Measurements from ENCODE around the gene CCDC6. TPM values are rescaled to one million over a fixed set of nuclear protein-coding genes. Genes with fewer than 3 reads are reported as not detected.

CCDC6 gene
- total and polyA plus RNA-seq, 2 of the 4 experiments (the other 2 are of a cell fraction): 21.8 to 30.8 TPM

- H2BK15ac ChIP-seq (ENCODE audit: low read depth, low read length): no peak overlapping the region
- H3K4me3 ChIP-seq (ENCODE audit: insufficient read depth, low read depth, low read length): no peak overlapping the region
- 0 out of 2 replicates have a peak, but pooled peaks cover 3% of the 10 kb centered on the region for H3K9me3 ChIP-seq (ENCODE audit: control insufficient read depth, insufficient read depth, low read length)
- no peaks in the 10 kb centered on the region for H3K36me3 ChIP-seq (ENCODE audit: control insufficient read depth, insufficient read depth, low read length)
- no CpG with 5 or more reads among the region's 1 CpG for WGBS, 2 experiments (ENCODE audit: extremely low coverage in 2 of 2, insufficient read length in 1 of 2)
- H3K27me3 ChIP-seq (ENCODE audit: control insufficient read depth, insufficient read depth, low read length): no peaks in the 10 kb centered on the region
- no TSS peak for BruUV-seq (replicated peaks)
- peaks cover 5 to 12% of the 10 kb centered on the region in 2 experiments; a peak in 3 of 4 replicates for H3K79me1 ChIP-seq (ENCODE audit: low read depth in 1 of 2, low read length in 2 of 2)
- no peak overlapping the region for H2AK5ac ChIP-seq (ENCODE audit: low read depth, low read length)
- H3K4me2 ChIP-seq (ENCODE audit: low read depth, low read length): no peak overlapping the region
- no peak overlapping the region for H3K18ac ChIP-seq (ENCODE audit: low read depth, low read length)
- TF ChIP-seq MAZ (IDR thresholded peaks at IDR 0.05; ENCODE audit: borderline replicate concordance, low read depth, low read length) (no peak), POLR2A (IDR thresholded peaks at IDR 0.05; ENCODE audit: low read depth, low read length) (no peak), CHD1 (IDR thresholded peaks at IDR 0.05; ENCODE audit: low read depth, low read length) (no peak), RAD21 (IDR thresholded peaks at IDR 0.05; ENCODE audit: low read length) (no peak), MAFK (IDR thresholded peaks at IDR 0.05; ENCODE audit: low read depth, low read length) (no peak), MXI1 (IDR thresholded peaks at IDR 0.05; ENCODE audit: borderline replicate concordance, low read depth, low read length) (no peak), RCOR1 (IDR thresholded peaks at IDR 0.05; ENCODE audit: insufficient replicate concordance, low read length) (no peak)
- H4K20me1 ChIP-seq (ENCODE audit: insufficient read depth, low read length): peaks cover 7% of the 10 kb centered on the region; the same call in 1 of the 2 replicates
- no peaks in the 10 kb centered on the region for H3K9me1 ChIP-seq (ENCODE audit: insufficient read depth, low read length)
- no peak overlapping the region for H2BK20ac ChIP-seq (ENCODE audit: low read depth, low read length)
- H3K4ac ChIP-seq (ENCODE audit: low read depth, low read length): no peak overlapping the region
- CTCF ChIA-PET: no interaction called here
- no peak overlapping the region for H4K5ac ChIP-seq (ENCODE audit: low read depth, low read length)
- no peak overlapping the region for H3K56ac ChIP-seq (ENCODE audit: extremely low read depth, insufficient read depth, low read length)
- no peak overlapping the region for H3K9ac ChIP-seq (ENCODE audit: low read depth, low read length)
- DNase-seq: no peak
- H2AFZ ChIP-seq (replicated peaks; ENCODE audit: low read length, poor library complexity): no peak overlapping the region
- no peak overlapping the region for H4K8ac ChIP-seq (ENCODE audit: low read depth in 2 of 2, low read length in 2 of 2)
- no peak for ATAC-seq (ENCODE audit: low read depth)
- H2AK9ac ChIP-seq (replicated peaks; ENCODE audit: low read depth, low read length, poor library complexity): no peak overlapping the region
- POLR2A ChIA-PET (ENCODE audit: unreplicated experiment): no interaction called here
- intact Hi-C loops (cut with micrococcal nuclease) (loop anchor here (5.0 kb wide), 2 partner anchors 132 to 297 kb away; no protein-coding TSS in a partner anchor), dilution Hi-C loops (cut with HindIII; ENCODE audit: low sequenced_read_pairs, unreplicated experiment) (no loop called here), in situ Hi-C loops (cut with MboI; ENCODE audit: low sequenced_read_pairs) (no loop called here)
- no peak overlapping the region for H3K14ac ChIP-seq (replicated peaks; ENCODE audit: low read depth, low read length)
- no peak overlapping the region for H2BK120ac ChIP-seq (ENCODE audit: low read depth, low read length)
- H3K27ac ChIP-seq (ENCODE audit: insufficient read depth, low read length): no peak overlapping the region
- H3K23ac ChIP-seq (ENCODE audit: low read depth, low read length): no peak overlapping the region
- no peak overlapping the region for H2BK5ac ChIP-seq (ENCODE audit: low read depth, low read length, poor library complexity, severe bottlenecking)
- H4K91ac ChIP-seq (ENCODE audit: insufficient read depth, low read depth, low read length): no peak overlapping the region
- peaks cover under 1% of the 10 kb centered on the region for H3K4me1 ChIP-seq (ENCODE audit: control insufficient read depth, insufficient read depth, low read length)
Measured at GRCh38 chr10:59909815-59910214, 3.5 kb upstream of the CCDC6 start.

All from IMR-90 (cell line).